K562 (cell line): ENCODE data around the gene ITSN1. TPM values are rescaled to one million over a fixed set of nuclear protein-coding genes. Genes with fewer than 3 reads are reported as not detected.

Source experiments
- AFF4 ChIP-seq: sonication (generic); formaldehyde crosslinking; IDR thresholded peaks from 2 replicates; pipeline ENCODE4 v1.8.0; 2023; ENCODE audit warnings: mild to moderate bottlenecking, missing genetic modification reagents
- E4F1 ChIP-seq: fragments of 250-450 bp; sonication (Bioruptor Pico); IDR thresholded peaks from 2 replicates; pipeline ENCODE4 v1.5.0; 2021; ENCODE audit warnings: mild to moderate bottlenecking, borderline replicate concordance
- ELF2 ChIP-seq: fragments of 250-450 bp; sonication (Bioruptor Pico); IDR thresholded peaks from 2 replicates; pipeline ENCODE4 v1.5.0; 2021; ENCODE audit warnings: mild to moderate bottlenecking
- ETV6 ChIP-seq, 3 experiments: fragments of 150-350 bp in 1 of 3; sonication (generic) in 1 of 3; formaldehyde crosslinking in 1 of 3; IDR thresholded peaks; 2 replicates each; pipeline versions ENCODE4 v1.6.1 to v1.8.0; 2014 to 2022; ENCODE audit warnings: borderline replicate concordance in 2 of 3, low read depth in 2 of 3, antibody characterized with exemption in 1 of 3, low read length in 1 of 3, mild to moderate bottlenecking in 1 of 3, missing genetic modification reagents in 1 of 3
- GTF2F1 ChIP-seq: IDR thresholded peaks from 2 replicates; pipeline ENCODE4 v1.6.1; 2011; ENCODE audit warnings: low read depth, low read length, improper control_type of control experiment
- KLF16 ChIP-seq: IDR thresholded peaks from 2 replicates; pipeline ENCODE4 v1.6.1; 2016; ENCODE audit warnings: antibody characterized with exemption
- LCOR ChIP-seq: sonication (generic); formaldehyde crosslinking; IDR thresholded peaks from 2 replicates; pipeline ENCODE4 v1.8.0; 2022; ENCODE audit warnings: mild to moderate bottlenecking, missing genetic modification reagents
- MITF ChIP-seq: IDR thresholded peaks from 2 replicates; pipeline ENCODE4 v1.6.1; 2014; ENCODE audit warnings: antibody characterized with exemption
- PCBP2 ChIP-seq: fragments of 200-400 bp; formaldehyde crosslinking; IDR thresholded peaks from 2 replicates; pipeline ENCODE4 v1.6.1; 2018; ENCODE audit warnings: low read length, low read depth, mild to moderate bottlenecking, moderate library complexity; ENCODE audit not compliant: poor library complexity, severe bottlenecking
- PHF8 ChIP-seq: fragments of 200-600 bp; sonication (generic); IDR thresholded peaks from 2 replicates; pipeline ENCODE4 v1.6.1; 2012; ENCODE audit warnings: mixed run types, mild to moderate bottlenecking, inconsistent platforms, low read length, moderate library complexity, borderline replicate concordance
- RAD51 ChIP-seq: fragments of 450-650 bp; IDR thresholded peaks from 2 replicates; pipeline ENCODE4 v1.7.1; 2016; ENCODE audit warnings: low read depth, mild to moderate bottlenecking, borderline replicate concordance
- RFX5 ChIP-seq: IDR thresholded peaks from 2 replicates; pipeline ENCODE4 v1.6.1; 2011; ENCODE audit warnings: low read depth, mild to moderate bottlenecking, improper control_type of control experiment, low read length
- SLC30A9 ChIP-seq: fragments of 250-450 bp; sonication (Bioruptor Pico); IDR thresholded peaks from 2 replicates; pipeline ENCODE4 v1.8.0; 2022; ENCODE audit warnings: mild to moderate bottlenecking, moderate library complexity
- STAG1 ChIP-seq: sonication (generic); formaldehyde crosslinking; IDR thresholded peaks from 2 replicates; pipeline ENCODE4 v1.5.0; 2020; ENCODE audit warnings: missing genetic modification reagents, borderline replicate concordance
- STAT5A ChIP-seq: IDR thresholded peaks from 2 replicates; pipeline ENCODE4 v1.6.1; 2012; ENCODE audit warnings: low read length, inconsistent platforms, borderline replicate concordance
- TBL1XR1 ChIP-seq, 2 experiments: IDR thresholded peaks; 2 replicates each; pipeline ENCODE4 v1.6.1; 2012; ENCODE audit warnings: improper control_type of control experiment in 2 of 2, low read length in 2 of 2, mild to moderate bottlenecking in 1 of 2
- THRA ChIP-seq: fragments of 450-650 bp; IDR thresholded peaks from 2 replicates; pipeline ENCODE4 v1.6.1; 2017; ENCODE audit warnings: mild to moderate bottlenecking, moderate library complexity
- XRCC3 ChIP-seq: fragments of 450-650 bp; IDR thresholded peaks from 2 replicates; pipeline ENCODE4 v1.6.1; 2017; ENCODE audit warnings: mild to moderate bottlenecking, moderate library complexity
- ZNF217 ChIP-seq: sonication (generic); formaldehyde crosslinking; IDR thresholded peaks from 2 replicates; pipeline ENCODE4 v1.8.0; 2022; ENCODE audit warnings: mild to moderate bottlenecking, missing genetic modification reagents
- ZSCAN29 ChIP-seq: fragments of 450-650 bp; IDR thresholded peaks from 2 replicates; pipeline ENCODE4 v1.6.1; 2017
- polyA plus RNA-seq, 8 experiments: library from polyadenylated mRNA; depleted of rRNA in 4 of 8; stranded (reverse) in 5 of 8; unstranded in 3 of 8; fragments of >200 nt; fragmentation: Nextera tagmentation in 2 of 8; fragmentation: Illumina TruSeq in 1 of 8; extraction: Ambion mirVana in 2 of 8; extraction: Trizol in 1 of 8; gene quantifications; 2 replicates each; pipeline versions ENCODE4 v1.2.1 to v1.2.3, GENCODE V29; 2011 to 2014; ENCODE audit warnings: inconsistent platforms in 1 of 8, missing spikeins in 1 of 8
- total RNA-seq, 7 experiments: library from RNA; depleted of rRNA in 6 of 7; stranded (reverse); fragments of >200 nt in 6 of 7; fragmentation: Illumina TruSeq in 2 of 7; extraction: Trizol in 2 of 7; gene quantifications; 2 replicates each; pipeline versions ENCODE4 v1.2.1 to v1.2.3, GENCODE V29; 2011 to 2021; ENCODE audit warnings: low replicate concordance in 1 of 7

Gene ITSN1
- total and polyA plus RNA-seq, 9 of the 15 experiments (the other 6 are each of a cell fraction or from before 2014, with no cell fraction given): 1.1 to 12.6 (median 4.8) TPM

GRCh38 chr21:33761441-33762036 is 119.2 kb downstream of the ITSN1 start (continued):
- no peak for TF ChIP-seq AFF4
- no peak for TF ChIP-seq ZSCAN29
- no peak for TF ChIP-seq XRCC3
- no peak for TF ChIP-seq ELF2
- TF ChIP-seq STAT5A: no peak
- no peak for TF ChIP-seq ZNF217 (CRISPR knock-in tag)
- TF ChIP-seq PCBP2: no peak
- no peak for TF ChIP-seq E4F1 (CRISPR knock-in tag)
- TF ChIP-seq KLF16: no peak
- TF ChIP-seq ETV6 (IDR thresholded peaks at IDR 0.05; ENCODE audit: borderline replicate concordance in 1 of 2, low read depth in 2 of 2, low read length in 1 of 2): no peak
- no peak for TF ChIP-seq ETV6 (CRISPR knock-in tag; IDR thresholded peaks at IDR 0.05; ENCODE audit: borderline replicate concordance)
- TF ChIP-seq RFX5: no peak
- TF ChIP-seq GTF2F1: no peak
- TF ChIP-seq TBL1XR1 (IDR thresholded peaks at IDR 0.05; ENCODE audit: low read length in 2 of 2): no peak
- no peak for TF ChIP-seq RAD51
- TF ChIP-seq LCOR (CRISPR knock-in tag): no peak
- no peak for TF ChIP-seq MITF
- TF ChIP-seq STAG1: no peak
- no peak for TF ChIP-seq THRA
- no peak for TF ChIP-seq PHF8
- no peak for TF ChIP-seq SLC30A9
